HepG2 (cell line): ENCODE results near the gene MAN2B2.

Experiments used
- ARNT ChIP-seq: fragments of 450-650 bp; IDR thresholded peaks from 2 replicates; pipeline ENCODE4 v1.6.1; 2017
- CTCF ChIP-seq: sonication (generic); formaldehyde crosslinking; IDR thresholded peaks from 2 replicates; pipeline ENCODE4 v1.5.0; 2020; ENCODE audit warnings: mild to moderate bottlenecking, missing genetic modification reagents, moderate library complexity
- DPF2 ChIP-seq: sonication (generic); formaldehyde crosslinking; IDR thresholded peaks from 2 replicates; pipeline ENCODE4 v1.4.0; 2020; ENCODE audit warnings: mild to moderate bottlenecking, low read depth, missing genetic modification reagents, borderline replicate concordance
- JUND ChIP-seq: sonication (generic); formaldehyde crosslinking; IDR thresholded peaks from 2 replicates; pipeline ENCODE4 v1.8.0; 2022; ENCODE audit warnings: mild to moderate bottlenecking, missing genetic modification reagents
- KDM6A ChIP-seq: IDR thresholded peaks from 2 replicates; pipeline ENCODE4 v1.6.1; 2016; ENCODE audit warnings: low read depth
- KMT2B ChIP-seq: IDR thresholded peaks from 2 replicates; pipeline ENCODE4 v1.6.1; 2016; ENCODE audit warnings: missing genetic modification reagents, missing compliant biosample characterization
- RBM22 ChIP-seq: fragments of 200-400 bp; formaldehyde crosslinking; optimal IDR thresholded peaks from 2 replicates; pipeline ENCODE3; 2017; ENCODE audit warnings: mild to moderate bottlenecking, low read length, moderate library complexity
- SMAD1 ChIP-seq: sonication (generic); formaldehyde crosslinking; IDR thresholded peaks from 2 replicates; pipeline ENCODE4 v1.4.0; 2020; ENCODE audit warnings: missing genetic modification reagents, low read depth, mild to moderate bottlenecking, borderline replicate concordance
- SMARCE1 ChIP-seq: fragments of 450-650 bp; IDR thresholded peaks from 2 replicates; pipeline ENCODE4 v1.6.1; 2017; ENCODE audit warnings: borderline replicate concordance
- TARDBP ChIP-seq: sonication (generic); formaldehyde crosslinking; IDR thresholded peaks from 2 replicates; pipeline ENCODE4 v1.8.0; 2022; ENCODE audit warnings: mild to moderate bottlenecking, missing genetic modification reagents
- TMF1 ChIP-seq: sonication (generic); formaldehyde crosslinking; IDR thresholded peaks from 2 replicates; pipeline ENCODE4 v1.8.1; 2022; ENCODE audit warnings: low read depth, missing genetic modification reagents
- ZNF207 ChIP-seq: fragments of 450-650 bp; IDR thresholded peaks from 2 replicates; pipeline ENCODE4 v1.6.1; 2016; ENCODE audit warnings: antibody characterized with exemption, borderline replicate concordance

- no peak for TF ChIP-seq JUND (CRISPR knock-in tag)
- TF ChIP-seq CTCF (CRISPR knock-in tag): no peak
- no peak for TF ChIP-seq TARDBP
- TF ChIP-seq RBM22: no peak
- no peak for TF ChIP-seq KDM6A (CRISPR knock-in tag)
- TF ChIP-seq SMARCE1: no peak
- TF ChIP-seq SMAD1 (CRISPR knock-in tag): no peak
- no peak for TF ChIP-seq ARNT
- no peak for TF ChIP-seq DPF2 (CRISPR knock-in tag)
- TF ChIP-seq KMT2B (CRISPR knock-in tag): no peak
- TF ChIP-seq TMF1 (CRISPR knock-in tag): no peak
- no peak for TF ChIP-seq ZNF207
These were observed 28.1 kb downstream of the MAN2B2 start for GRCh38 chr4:6603128-6603527.
